Stomach (tissue), 4 donors: ENCODE results near the gene DSE.

Source experiments
- POLR2A ChIP-seq, 4 donors: fragments of 450-650 bp; IDR thresholded peaks; one replicate each; pipeline ENCODE4 v1.6.1; 2016; ENCODE audit warnings: antibody characterized with exemption in 4 of 4, control low read depth in 2 of 4, mild to moderate bottlenecking in 1 of 4, moderate library complexity in 1 of 4
- TF ChIP-seq, protein P1 (sequence below), 7 experiments: fragments of 450-650 bp in 4 of 7; fragments of 200-600 bp in 3 of 7; sonication (generic) in 3 of 7; IDR thresholded peaks; one replicate each; pipeline ENCODE4 v1.5.1; 2016 to 2019; ENCODE audit warnings: antibody characterized with exemption in 7 of 7, control low read depth in 2 of 7, mild to moderate bottlenecking in 1 of 7

DNA sequence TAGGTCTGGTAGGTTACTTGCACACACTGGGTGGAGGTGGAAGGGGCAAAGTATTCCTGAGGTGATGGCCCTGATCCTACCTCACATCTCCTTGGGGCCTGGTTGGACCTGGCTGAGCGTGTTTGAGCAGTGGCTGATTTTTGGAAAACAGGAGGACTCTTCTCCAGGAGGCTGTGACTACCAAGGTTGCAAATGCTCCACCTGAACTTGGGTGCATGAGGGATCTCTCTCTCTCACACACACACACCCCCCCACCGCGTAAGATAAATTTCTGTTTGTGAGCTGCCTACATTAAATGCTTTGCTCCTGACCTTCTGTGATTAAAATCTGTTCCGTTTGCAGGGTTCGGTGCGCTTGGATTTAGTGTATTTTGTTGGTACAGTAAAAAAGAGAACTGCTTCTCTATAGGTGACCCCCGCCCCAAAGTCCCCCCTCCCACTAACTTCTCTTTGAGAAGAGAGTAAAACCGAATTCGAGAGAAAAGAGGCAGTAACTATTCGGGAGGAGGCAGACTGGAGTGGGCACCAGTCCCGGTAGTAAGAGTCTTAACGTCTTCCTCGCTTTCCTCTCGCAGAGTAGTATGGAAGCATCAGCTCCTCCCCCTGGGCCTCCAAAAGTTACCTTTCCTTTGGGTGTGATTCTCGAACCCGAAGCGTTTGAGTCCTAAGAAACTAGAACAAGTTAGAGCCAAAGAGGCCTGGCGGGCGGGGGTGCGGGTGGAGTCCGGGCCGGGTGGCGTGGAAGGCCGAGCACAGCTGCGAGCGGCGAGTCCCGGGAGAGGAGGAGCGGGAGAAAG is 585 bp upstream of the DSE start:
- TF ChIP-seq, protein P1, sequence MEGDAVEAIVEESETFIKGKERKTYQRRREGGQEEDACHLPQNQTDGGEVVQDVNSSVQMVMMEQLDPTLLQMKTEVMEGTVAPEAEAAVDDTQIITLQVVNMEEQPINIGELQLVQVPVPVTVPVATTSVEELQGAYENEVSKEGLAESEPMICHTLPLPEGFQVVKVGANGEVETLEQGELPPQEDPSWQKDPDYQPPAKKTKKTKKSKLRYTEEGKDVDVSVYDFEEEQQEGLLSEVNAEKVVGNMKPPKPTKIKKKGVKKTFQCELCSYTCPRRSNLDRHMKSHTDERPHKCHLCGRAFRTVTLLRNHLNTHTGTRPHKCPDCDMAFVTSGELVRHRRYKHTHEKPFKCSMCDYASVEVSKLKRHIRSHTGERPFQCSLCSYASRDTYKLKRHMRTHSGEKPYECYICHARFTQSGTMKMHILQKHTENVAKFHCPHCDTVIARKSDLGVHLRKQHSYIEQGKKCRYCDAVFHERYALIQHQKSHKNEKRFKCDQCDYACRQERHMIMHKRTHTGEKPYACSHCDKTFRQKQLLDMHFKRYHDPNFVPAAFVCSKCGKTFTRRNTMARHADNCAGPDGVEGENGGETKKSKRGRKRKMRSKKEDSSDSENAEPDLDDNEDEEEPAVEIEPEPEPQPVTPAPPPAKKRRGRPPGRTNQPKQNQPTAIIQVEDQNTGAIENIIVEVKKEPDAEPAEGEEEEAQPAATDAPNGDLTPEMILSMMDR (IDR thresholded peaks at IDR 0.05) = no peak
- TF ChIP-seq POLR2A (IDR thresholded peaks at IDR 0.05) = no peak
